Measurements from ENCODE around the gene PIGO. TPM values are rescaled to one million over a fixed set of nuclear protein-coding genes. Genes with fewer than 3 reads are reported as not detected.

PIGO gene
- 16.2 and 18.0 TPM in 2 replicates for polyA plus RNA-seq (2014; cell fraction: cytosol; rRNA removed)
- polyA plus RNA-seq (2014; cell fraction: nucleus; rRNA removed) = 18.1 and 21.6 TPM in 2 replicates

DNA sequence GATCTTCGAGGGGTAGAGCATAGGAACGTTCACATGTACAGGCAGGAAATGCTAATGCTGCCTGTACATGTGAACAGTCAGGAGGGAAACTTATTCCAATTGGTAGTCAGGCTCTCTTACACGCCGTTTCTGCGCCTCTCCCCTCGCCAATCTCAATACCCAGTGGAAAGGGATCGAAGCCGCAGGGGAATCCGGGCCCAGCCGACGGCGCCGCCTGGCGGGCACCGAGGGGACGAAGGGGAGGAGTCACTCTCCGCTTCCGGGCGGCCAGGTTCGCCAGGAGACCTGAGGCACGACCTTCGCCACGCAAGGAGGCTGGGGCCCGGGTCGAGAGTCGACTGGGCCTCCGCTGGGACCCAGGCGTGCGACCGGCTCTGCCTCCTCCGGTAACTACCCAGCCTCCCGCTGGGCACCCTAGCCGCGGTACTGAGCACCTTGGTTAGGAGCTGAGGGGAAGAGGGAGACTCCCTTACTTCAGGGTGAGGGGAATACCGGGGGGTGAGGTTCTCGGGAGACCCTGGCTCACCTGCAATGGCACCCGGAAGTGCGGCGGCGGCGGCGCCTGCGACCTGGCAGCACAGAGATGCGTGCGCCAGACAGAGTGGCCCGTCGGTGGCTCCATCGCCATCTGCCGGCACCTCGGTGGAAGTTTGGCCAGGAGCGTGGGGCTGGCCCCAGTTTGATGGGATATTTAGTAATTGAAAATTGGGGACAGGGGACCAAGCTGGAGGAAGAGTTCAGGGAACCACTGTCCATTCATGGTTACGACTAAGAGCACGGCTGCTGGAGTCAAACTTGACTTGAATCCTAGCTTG, at the start of gene PIGO:
PIGO (minus strand) TSS at position 557 of the 815 bp plus-strand sequence. CDS start 1,026 bp downstream, outside the sequence.
- peak; percentile 89 for DNase-seq (ENCODE audit: low spot score)

DNA sequence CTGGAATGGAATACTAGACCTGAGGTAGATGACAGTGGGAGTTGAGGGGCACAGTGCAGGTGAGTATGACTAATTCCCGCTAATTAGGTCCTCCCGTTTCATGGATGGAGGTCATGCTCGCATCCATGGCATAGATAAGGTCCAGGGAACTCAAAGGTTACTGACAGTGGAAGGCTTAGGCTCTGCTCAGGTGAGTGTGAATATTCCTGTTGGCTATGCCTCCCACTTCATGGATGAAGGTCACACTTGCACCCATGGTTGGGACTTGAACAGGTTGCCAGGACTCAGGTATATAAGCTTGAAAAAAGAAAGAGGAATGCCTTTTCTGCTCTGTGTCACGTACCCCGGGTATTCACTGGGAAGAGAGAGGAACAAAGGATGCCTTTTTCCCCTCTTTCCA, 45.6 kb upstream of the PIGO start:
- no peak for DNase-seq (ENCODE audit: low spot score)

DNA sequence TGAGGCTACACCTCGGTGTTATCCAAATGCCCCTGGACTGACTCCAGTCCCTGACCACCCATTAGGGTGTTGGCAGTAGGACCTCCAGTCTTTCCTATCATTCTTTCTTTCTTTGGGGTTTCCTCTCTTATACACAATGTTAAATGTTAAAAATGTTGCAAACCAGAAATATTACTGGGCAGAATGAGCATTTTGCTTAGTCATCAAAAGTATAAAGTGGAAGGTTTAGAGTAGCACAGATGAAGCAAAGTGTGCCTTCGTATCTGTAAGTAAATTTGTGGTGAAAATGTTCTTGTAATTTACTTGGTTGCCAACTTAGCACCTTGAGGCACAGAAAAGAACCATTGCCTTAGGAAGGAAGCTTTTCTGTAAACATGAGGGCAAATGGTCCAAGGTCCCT, 43.7 kb upstream of the PIGO start:
- no peak for DNase-seq (ENCODE audit: low spot score)

DNA sequence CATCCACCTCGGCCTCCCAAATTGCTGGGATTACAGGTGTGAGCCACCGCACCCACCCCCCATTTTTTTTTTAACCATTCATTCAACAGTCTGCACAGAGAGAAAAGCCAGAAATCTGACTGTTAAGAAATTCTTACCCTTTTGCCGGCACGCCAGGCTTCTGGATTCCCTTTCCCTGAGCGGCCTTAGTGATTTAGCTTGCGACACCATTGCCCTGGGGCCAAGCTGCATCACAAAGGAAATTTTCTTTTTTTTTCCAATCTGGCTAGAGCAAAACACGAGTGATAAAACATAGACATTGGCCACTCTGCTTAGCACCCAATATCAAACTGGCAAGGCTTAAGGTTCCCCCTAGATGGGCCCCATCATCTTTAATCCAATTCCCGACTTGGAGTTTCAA, 40.5 kb upstream of the PIGO start:
- no peak for DNase-seq (ENCODE audit: low spot score)

DNA sequence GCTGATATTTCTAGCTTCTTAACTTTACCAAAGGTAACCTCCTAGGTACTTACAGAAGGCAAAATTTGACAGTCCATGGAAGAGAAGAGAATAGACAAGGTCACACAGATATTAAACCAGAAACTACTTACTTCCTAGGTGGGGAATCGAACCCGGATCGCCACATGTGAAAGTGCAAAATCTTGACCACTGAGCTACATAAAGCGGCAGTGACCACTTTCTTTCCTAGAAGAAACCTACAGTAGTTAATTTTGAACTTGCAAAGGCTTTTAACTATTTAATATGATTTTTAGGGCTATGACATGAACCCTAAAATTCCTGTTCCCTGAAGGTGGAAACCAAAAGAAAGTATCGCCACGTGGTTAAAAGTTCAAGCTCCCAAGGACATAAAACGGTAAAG, 39.6 kb upstream of the PIGO start:
- DNase-seq (ENCODE audit: low spot score) = no peak

DNA sequence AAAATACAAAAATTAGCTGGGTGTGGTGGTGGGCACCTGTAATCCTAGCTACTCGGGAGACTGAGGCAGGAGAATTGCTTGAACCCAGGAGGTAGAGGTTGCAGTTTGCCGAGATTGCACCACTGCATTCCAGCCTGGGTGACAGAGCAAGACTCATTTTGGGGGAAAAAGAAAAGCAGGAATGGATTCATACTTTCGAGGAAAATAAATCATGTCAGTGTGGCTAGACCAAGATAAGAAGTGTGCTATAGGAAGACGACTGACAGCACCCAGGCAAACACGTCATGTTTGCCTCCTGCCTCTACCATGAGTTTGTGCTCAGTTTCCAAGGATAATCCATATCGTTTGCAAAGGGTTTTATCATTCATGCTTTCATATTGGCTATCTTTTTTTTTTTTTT, 38.5 kb upstream of the PIGO start:
- DNase-seq (ENCODE audit: low spot score) = no peak

DNA sequence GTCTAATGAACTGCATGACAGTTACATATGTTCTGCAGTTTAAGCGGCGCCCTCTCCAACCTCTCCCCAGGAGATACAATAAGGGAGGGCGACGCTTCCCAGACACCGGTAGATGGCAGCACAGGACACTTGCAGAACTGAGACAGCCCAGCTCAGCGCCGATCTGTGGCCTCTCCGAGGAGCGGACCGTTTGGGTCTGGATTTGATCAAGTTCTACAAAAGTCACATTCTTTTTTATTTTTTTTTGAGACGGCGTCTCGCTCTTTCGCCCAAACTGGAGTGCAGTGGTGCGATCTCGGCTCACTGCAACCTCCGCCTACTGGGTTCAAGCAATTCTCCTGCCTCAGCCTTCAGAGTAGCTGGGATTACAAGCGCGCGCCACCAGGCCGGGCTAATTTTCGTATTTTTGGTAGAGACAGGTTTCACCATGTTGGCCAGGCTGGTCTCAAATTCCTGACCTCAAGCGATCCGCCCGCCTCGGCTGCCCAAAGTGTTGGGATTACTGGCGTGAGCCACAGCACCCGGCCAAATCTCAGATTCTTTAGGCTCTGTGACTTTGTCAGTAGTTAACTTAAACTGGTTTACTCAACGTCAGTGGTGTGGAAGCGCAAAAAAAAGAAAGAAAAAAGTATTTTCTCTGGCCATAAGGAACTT, 20.6 kb upstream of the PIGO start:
- peak; percentile 91 for DNase-seq (ENCODE audit: low spot score)

DNA sequence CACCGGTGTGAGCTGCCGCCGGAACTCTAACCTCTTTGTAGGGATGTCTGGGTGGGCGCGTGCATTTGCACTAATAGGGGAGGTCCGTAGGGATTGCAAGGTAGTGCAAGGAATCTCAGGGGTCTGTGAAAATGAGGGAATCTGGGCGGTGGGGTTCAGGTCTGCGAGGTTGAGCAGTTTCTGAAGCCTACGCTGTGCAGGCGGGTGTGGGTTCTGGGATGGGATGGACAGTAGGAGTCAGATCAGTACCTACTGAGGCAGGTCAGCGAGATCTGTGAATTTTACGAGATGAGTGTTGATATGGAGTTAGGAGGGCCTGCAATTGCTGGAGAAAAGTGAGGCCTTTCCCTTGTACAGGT, 20.1 kb upstream of the PIGO start:
- DNase-seq (ENCODE audit: low spot score) = no peak

DNA sequence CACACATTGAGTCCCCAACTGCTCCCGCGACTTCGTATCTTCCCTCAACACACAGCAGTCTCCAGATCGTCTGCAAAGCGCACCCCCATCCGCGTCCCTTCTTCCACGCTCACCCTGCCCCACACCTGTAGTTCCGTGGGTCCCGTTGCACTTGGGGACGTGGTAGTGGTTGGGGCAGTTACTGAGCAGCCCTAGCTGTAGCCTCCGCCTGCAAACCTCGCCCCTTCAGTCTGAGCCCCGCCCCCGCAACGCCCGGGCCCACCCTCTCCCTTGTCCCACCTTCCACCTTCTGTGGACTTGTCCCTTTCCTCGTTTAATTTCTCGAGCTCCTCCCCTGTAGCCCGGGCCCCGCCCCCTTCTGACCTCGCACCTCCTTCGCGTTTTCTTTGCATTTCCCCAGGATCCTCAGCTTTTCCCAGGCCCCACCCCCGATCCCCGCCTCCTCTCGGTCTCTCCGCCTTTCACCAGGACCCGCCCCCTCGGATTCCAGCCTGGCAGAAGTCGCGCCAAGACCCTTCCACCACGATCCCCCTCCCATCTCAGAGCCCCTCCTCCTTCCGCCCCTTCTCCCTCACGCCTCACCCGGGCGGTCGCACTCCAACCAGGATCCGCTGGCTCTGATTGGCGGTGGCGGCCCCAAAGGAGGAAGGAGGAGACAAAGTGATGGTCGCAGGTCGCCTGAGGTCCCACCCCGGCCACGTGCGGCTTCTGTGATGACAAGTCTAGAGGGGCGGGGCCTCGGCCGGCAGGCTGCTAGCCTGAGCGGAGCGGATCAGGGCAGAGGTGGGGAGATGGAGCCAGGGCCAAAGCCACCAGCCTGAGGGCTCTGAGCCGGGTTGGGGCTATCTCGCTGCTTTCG, 19.5 kb upstream of the PIGO start, which contains the start of gene ATOSB:
ATOSB (minus strand) TSS at position 183 of the 859 bp plus-strand sequence. CDS start 7,588 bp downstream, outside the sequence.
- DNase-seq (ENCODE audit: low spot score) = peak; percentile 99

DNA sequence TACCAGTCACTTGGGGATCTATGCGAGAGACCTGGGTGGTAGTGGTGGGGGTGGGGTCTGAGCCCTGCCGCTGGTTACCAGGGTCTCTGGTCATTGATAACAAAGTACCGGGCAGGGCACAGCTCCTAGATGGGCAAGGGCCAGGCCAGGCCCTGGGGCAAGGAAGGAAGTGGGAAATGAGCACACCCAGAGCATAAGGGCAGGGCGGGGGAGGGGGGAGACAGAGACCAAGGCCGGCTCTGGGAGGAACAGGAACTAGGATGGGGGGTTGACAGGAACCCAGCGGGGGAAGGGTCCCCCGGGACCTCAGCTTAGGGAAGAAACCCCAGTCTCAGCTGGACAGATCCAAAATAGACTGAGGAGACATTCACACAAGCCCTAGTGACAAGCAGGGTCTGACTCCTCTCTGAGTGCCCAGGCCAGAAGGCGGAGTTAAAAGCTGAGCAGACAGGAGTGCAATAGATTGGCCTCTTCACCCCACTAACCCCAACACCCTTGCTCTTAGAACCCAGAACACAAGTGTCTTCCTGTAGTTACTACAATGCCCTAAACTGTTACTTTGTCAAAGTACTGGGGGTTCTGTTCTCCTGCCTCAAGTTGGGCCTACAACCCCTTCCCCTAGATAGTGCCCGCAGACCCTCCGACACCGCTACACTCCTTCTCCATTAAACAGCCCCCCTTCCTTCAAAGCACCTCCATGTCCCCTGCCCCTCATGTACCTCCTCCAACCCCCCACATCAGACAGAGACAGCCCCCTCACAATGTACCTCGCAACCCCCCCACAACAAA, 18.6 kb upstream of the PIGO start:
- DNase-seq (ENCODE audit: low spot score) = peak; percentile 45

DNA sequence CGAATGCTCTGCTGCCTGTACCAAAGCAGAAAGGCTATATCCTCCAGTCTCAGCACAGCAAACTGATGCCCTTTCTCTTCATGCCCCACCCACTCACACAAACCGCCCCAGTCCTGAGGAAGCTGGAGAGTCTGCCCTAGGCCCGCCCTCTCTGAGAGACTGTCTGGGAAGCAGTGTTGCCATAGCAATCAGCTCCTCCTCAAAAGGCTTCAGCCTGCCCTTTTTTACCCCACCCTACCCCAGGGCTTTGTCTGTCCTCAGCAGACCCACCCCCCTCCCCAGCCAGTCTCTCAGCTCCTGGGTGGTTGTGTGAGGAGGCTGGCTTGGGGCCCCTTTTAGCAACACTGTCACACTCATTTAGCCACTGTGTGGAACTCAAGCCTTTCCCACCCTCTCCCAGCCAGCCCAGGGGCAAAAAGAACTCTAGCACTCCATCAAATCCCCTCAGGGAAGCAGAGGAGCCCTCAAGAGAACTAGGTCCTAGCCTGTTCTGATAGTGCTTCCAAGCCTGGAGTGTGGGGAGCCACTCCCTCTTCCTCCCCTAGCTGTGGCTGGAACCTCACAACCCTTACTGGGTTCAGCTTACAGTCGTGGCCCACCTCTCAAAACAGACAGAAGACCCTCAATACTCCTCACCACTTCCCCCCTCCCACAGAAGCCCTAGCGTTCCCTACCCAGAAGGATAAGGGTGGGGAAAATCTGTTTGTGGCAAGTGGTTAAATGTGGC, 17.9 kb upstream of the PIGO start:
- peak; percentile 94 for DNase-seq (ENCODE audit: low spot score)

DNA sequence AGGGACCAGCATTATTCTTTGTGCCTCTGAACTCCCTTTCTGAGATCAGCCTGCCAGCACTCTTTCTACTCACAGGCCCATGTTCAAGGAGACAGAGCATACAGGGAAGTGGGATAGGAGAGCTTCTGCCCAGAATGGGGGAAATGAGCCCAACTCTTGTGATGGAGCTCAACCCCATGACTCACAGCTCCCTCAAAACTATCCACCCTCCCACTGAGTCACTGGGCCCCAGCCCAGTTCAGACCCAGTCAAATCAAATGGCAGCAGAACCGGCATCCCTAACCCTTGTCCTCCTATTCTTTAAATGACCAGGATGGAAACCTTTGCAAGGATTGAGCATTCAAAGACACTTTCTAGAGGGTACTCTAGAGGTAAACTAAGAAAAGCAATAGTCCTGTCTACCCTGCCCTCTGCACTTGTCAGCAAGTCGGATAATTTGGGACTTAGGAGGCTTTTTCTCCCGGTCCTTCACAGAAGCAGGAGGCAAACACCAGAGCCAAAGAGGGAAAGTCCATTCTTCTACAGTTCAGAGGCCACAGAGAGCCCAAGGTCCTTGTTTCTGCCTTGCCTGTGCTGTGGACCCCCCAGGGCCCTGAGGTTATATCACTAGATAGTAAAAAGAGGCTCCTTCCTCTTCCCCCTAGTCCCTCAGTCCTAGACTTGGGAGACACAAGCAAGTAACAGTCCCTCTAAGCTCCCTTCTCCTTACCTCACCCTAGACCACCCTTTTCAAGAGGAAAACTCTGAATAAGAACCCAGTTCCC, 16.0 kb upstream of the PIGO start:
- DNase-seq (ENCODE audit: low spot score) = no peak

DNA sequence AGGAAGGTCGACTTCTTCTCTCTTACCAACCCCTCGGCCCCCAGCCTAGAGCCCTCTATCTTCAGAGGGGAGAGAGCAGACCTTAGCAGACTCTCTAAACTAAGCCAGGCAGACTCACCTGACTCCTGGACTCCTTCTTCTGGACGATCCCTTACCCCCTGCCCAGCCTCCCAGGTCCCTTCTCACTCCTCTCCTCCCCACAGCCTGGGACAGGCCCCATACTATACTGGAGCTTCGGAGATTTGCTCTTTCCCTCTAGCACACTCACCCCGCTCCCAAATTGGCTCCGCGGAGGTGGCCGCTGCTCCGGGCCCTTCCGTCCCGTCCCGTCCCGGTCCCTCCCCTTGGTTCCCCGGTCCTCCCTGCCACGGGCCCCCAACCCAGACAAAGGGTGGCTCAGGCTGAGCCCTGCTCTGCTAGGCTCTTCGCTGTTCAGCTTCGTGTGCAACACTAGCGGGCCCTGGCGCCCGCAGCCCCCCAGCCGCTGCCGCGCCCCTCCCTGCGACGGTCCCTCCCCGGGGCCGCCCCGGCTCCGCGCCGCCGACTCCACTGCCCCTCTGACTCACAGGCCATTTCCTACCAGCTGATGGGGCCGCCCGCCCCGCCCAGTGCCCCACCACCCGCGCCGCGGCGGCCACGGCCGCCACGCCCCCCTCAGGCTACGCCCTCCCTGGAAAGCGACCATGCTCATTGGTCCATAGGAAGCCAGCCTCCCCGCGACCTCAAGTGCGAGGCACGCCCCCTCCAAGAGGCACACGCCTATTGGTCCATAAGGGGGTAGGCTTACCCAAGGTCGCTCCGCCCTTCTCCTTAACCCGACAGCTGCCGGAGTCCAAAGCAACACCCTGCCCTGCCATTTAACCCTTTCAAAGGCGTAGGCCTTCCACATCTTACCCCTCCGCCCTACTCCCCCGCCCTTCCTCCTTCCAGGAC, 14.9 kb upstream of the PIGO start:
- peak; percentile 98 for DNase-seq (ENCODE audit: low spot score)

DNA sequence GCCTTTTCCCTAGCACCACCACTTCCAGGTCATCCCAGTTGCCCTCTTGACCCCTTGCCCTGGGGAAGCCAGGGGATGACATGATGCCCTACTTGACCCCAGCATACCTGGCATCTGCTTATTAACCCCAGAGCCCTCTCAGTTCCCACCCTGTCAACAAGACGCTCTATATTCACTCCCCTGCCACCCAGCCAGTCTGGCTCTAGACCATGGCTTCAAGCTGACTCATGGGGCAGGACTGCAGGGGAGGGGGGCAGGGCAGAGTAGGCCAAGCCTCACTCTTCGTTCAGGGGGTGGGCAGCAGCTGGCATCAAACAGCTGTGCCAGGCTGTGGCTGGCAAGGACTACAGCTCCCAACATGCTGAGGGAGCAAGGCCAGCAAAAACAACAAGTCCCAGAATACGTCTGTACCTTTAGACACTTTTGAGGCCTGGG, 14.0 kb upstream of the PIGO start:
- DNase-seq (ENCODE audit: low spot score) = no peak

DNA sequence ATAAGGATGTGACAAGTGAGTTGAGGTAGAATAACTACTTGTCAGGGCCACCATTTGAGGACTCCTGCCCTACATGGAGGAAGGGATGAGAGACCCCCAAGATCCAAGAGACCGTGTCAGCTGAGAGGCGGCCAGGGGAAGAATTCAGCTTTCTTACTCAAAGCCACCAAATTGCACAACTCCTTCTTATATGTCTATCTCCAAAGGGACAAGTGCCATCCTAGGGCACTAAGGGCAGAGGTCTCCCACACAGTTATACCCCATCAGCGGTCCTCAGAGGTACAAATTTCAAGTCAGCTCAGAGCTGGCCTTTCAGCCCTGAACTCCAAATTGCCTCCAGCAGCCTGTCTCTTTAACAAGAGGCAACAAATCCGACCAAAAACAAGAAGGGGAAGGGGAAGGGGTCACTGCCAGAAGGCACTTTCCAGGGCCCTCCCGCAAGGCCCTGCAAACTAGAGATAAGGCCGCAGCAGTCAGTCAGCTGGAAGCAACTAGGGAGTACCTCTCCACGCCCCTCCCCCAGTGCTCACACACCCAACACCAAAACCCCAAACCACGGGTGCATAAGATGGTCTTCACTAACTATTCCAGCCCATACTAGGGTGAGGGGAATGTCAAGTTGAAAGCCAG, 12.7 kb upstream of the PIGO start:
- DNase-seq (ENCODE audit: low spot score) = no peak

DNA sequence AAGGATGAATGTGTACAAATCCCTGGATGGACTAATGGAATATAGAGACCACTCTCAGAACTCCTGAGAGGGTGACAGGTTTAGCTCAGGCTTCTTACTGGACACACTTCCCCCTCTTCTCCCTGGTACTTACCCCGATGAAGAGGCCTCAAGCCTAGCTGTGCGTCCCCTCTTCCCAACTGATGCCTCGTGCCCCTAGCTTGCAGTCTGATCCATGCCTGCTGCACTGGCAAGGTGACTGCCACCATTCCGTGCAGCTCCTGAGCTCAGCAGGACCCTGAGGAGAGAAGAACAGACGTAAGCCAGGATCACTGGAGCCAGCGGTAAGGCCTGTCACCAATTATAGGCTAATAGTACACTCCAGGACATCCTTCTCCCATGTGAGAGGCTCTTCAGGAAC, 12.1 kb upstream of the PIGO start:
- DNase-seq (ENCODE audit: low spot score) = no peak

DNA sequence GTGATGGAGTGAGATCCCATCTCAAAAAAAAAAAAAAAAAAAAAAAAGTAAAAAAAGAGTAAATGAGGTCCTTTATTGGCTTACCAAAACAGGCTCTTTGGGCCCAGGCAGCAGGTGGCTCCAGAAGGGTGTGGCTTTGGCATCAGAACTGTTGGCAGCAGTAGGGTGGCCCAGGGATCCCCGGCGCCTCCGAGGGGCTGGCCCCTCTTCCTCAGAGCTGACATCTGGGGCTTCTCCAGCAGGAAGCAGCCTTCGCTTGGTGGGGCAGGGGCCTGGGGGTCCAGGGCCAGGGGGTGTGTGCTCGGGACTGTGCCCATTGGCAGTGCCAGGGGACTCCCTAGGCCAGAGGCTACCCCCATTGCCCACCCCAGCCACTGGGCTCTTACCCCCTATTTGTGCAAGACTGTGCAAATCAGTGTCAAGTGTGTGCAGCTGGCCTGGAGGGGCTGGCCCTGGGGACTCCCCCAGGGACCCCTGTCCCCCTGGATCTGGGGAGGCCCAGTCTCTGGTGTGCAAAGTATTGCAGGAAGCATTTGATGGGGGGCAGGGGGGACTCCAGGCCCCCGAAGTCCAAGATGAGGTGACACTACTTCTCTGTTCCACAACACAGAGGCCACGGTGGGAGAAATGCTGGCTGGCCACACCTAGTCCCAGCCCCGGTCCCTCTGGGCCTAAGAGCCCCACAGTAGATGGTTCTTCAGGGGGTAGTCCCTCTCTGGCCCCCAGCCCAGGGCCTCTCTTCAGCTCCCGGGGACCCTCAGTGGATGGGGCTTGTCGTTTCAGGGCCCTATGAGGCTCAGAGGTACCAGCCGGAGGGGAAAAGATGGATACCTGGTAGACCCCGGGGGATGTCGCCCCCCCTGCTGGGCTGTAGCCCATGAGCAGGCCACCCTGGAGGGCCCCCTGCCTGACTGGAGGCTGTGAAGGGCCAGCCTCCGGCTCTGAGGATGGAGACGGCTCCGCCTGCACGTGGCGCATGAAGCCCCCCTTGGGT, 11.2 kb upstream of the PIGO start:
- DNase-seq (ENCODE audit: low spot score) = no peak
